HepG2 (cell line): Measurements from ENCODE around the gene PDZD7. TPM values are rescaled to one million over a fixed set of nuclear protein-coding genes. Genes with fewer than 3 reads are reported as not detected.

ENCODE experiments used
- HOXA9 ChIP-seq: sonication (generic); formaldehyde crosslinking; IDR thresholded peaks from 2 replicates; pipeline ENCODE4 v1.8.1; 2022; ENCODE audit warnings: missing genetic modification reagents, mild to moderate bottlenecking, moderate library complexity, borderline replicate concordance
- KDM5B ChIP-seq: sonication (generic); formaldehyde crosslinking; IDR thresholded peaks from 2 replicates; pipeline ENCODE4 v1.4.0; 2020; ENCODE audit warnings: missing genetic modification reagents, mild to moderate bottlenecking, borderline replicate concordance
- MYNN ChIP-seq: sonication (generic); formaldehyde crosslinking; IDR thresholded peaks from 2 replicates; pipeline ENCODE4 v1.4.0; 2020; ENCODE audit warnings: mild to moderate bottlenecking, low read depth, missing genetic modification reagents
- NFIB ChIP-seq: sonication (generic); formaldehyde crosslinking; IDR thresholded peaks from 2 replicates; pipeline ENCODE4 v1.9.0; 2021; ENCODE audit warnings: missing genetic modification reagents, mild to moderate bottlenecking, borderline replicate concordance
- NPAS2 ChIP-seq: sonication (generic); formaldehyde crosslinking; IDR thresholded peaks from 2 replicates; pipeline ENCODE4 v1.8.0; 2022; ENCODE audit warnings: mild to moderate bottlenecking, missing genetic modification reagents, borderline replicate concordance
- SKIL ChIP-seq: sonication (generic); formaldehyde crosslinking; IDR thresholded peaks from 2 replicates; pipeline ENCODE4 v1.8.0; 2022; ENCODE audit warnings: missing genetic modification reagents, mild to moderate bottlenecking, moderate library complexity, borderline replicate concordance
- TAF15 ChIP-seq: fragments of 200-400 bp; formaldehyde crosslinking; IDR thresholded peaks from one replicate; pipeline ENCODE4 v1.6.1; 2018; ENCODE audit warnings: mild to moderate bottlenecking, low read depth, low read length; ENCODE audit not compliant: poor library complexity, severe bottlenecking
- ZNF205 ChIP-seq: IDR thresholded peaks from 2 replicates; pipeline ENCODE4 v1.6.1; 2018; ENCODE audit warnings: missing biosample characterization, missing genetic modification reagents
- ZNF713 ChIP-seq: sonication (generic); formaldehyde crosslinking; IDR thresholded peaks from 2 replicates; pipeline ENCODE4 v1.4.0; 2020; ENCODE audit warnings: mild to moderate bottlenecking, missing genetic modification reagents
- ZNF740 ChIP-seq: sonication (generic); formaldehyde crosslinking; IDR thresholded peaks from 2 replicates; pipeline ENCODE4 v1.4.0; 2020; ENCODE audit warnings: missing genetic modification reagents
- polyA plus RNA-seq, 8 experiments: library from polyadenylated mRNA; depleted of rRNA in 3 of 8; stranded (reverse) in 7 of 8; unstranded in 1 of 8; fragments of >200 nt; fragmentation: Illumina TruSeq in 4 of 8; extraction: Trizol in 4 of 8; gene quantifications; 2 replicates each; pipeline versions ENCODE4 v1.2.1 to v1.2.3, GENCODE V29; 2011 to 2016; ENCODE audit warnings: low read depth in 4 of 8, missing spikeins in 1 of 8, mixed read lengths in 1 of 8; ENCODE audit not compliant: insufficient read depth in 1 of 8
- total RNA-seq, 5 experiments: library from RNA; depleted of rRNA; stranded (reverse); fragments of >200 nt; fragmentation: Illumina TruSeq; extraction: Trizol; gene quantifications; 2 replicates each; pipeline ENCODE4 v1.2.3, GENCODE V29; 2016; ENCODE audit warnings: low read depth in 1 of 5
- TF ChIP-seq, protein P1 (sequence below), 2 experiments: fragments of 450-650 bp in 1 of 2; sonication (generic) in 1 of 2; formaldehyde crosslinking in 1 of 2; IDR thresholded peaks; 2 replicates each; pipeline versions ENCODE4 v1.6.1 to v1.8.0; 2016 to 2022; ENCODE audit warnings: antibody characterized with exemption in 1 of 2, mild to moderate bottlenecking in 1 of 2, missing genetic modification reagents in 1 of 2
- TF ChIP-seq, protein P2 (sequence below), 2 experiments: sonication (generic) in 1 of 2; formaldehyde crosslinking in 1 of 2; IDR thresholded peaks; 2 replicates each; pipeline versions ENCODE4 v1.5.1 to v1.6.1; 2011 to 2020; ENCODE audit warnings: borderline replicate concordance in 1 of 2, low read depth in 1 of 2, low read length in 1 of 2, mild to moderate bottlenecking in 1 of 2, missing genetic modification reagents in 1 of 2, moderate library complexity in 1 of 2

PDZD7 gene
- total and polyA plus RNA-seq, 2 of the 13 experiments (the other 11 are each of a cell fraction or from before 2014, with no cell fraction given) = 0.58 to 0.73 TPM

- TF ChIP-seq, protein P1, sequence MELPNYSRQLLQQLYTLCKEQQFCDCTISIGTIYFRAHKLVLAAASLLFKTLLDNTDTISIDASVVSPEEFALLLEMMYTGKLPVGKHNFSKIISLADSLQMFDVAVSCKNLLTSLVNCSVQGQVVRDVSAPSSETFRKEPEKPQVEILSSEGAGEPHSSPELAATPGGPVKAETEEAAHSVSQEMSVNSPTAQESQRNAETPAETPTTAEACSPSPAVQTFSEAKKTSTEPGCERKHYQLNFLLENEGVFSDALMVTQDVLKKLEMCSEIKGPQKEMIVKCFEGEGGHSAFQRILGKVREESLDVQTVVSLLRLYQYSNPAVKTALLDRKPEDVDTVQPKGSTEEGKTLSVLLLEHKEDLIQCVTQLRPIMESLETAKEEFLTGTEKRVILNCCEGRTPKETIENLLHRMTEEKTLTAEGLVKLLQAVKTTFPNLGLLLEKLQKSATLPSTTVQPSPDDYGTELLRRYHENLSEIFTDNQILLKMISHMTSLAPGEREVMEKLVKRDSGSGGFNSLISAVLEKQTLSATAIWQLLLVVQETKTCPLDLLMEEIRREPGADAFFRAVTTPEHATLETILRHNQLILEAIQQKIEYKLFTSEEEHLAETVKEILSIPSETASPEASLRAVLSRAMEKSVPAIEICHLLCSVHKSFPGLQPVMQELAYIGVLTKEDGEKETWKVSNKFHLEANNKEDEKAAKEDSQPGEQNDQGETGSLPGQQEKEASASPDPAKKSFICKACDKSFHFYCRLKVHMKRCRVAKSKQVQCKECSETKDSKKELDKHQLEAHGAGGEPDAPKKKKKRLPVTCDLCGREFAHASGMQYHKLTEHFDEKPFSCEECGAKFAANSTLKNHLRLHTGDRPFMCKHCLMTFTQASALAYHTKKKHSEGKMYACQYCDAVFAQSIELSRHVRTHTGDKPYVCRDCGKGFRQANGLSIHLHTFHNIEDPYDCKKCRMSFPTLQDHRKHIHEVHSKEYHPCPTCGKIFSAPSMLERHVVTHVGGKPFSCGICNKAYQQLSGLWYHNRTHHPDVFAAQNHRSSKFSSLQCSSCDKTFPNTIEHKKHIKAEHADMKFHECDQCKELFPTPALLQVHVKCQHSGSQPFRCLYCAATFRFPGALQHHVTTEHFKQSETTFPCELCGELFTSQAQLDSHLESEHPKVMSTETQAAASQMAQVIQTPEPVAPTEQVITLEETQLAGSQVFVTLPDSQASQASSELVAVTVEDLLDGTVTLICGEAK (IDR thresholded peaks at IDR 0.05) = no peak
- TF ChIP-seq, protein P1 (CRISPR knock-in tag; IDR thresholded peaks at IDR 0.05) = peak; percentile 29; the same call in 1 of the 2 replicates
- no peak for TF ChIP-seq ZNF713
- peak; percentile 90 for TF ChIP-seq KDM5B
- peak; percentile 70; the same call in 1 of the 2 replicates for TF ChIP-seq HOXA9 (CRISPR knock-in tag)
- no peak for TF ChIP-seq NFIB (CRISPR knock-in tag)
- TF ChIP-seq SKIL = 0 out of 2 replicates have a peak, but pooled peaks have one; percentile 9
- peak; percentile 88 for TF ChIP-seq TAF15
- TF ChIP-seq MYNN (CRISPR knock-in tag) = peak; percentile 71; the same call in 1 of the 2 replicates
- TF ChIP-seq NPAS2 (CRISPR knock-in tag) = peak; percentile 44; the same call in 1 of the 2 replicates
- TF ChIP-seq, protein P2, sequence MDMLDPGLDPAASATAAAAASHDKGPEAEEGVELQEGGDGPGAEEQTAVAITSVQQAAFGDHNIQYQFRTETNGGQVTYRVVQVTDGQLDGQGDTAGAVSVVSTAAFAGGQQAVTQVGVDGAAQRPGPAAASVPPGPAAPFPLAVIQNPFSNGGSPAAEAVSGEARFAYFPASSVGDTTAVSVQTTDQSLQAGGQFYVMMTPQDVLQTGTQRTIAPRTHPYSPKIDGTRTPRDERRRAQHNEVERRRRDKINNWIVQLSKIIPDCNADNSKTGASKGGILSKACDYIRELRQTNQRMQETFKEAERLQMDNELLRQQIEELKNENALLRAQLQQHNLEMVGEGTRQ (IDR thresholded peaks at IDR 0.05; ENCODE audit: low read depth, low read length) = no peak
- TF ChIP-seq, protein P2 (CRISPR knock-in tag; IDR thresholded peaks at IDR 0.05; ENCODE audit: borderline replicate concordance) = no peak
- peak; percentile 56; the same call in 1 of the 2 replicates for TF ChIP-seq ZNF205
- TF ChIP-seq ZNF740 = no peak; the same call in none of the 2 replicates
These were observed 31.8 kb downstream of the PDZD7 start (continued) for GRCh38 chr10:100998991-100999741.
